D341Med (cell line): Measurements from ENCODE around the gene ZNF276.
"Not testable (repeated sequence)": the region's sequence is repeated elsewhere in the genome, so short reads cannot be mapped to it uniquely, and the experiment has no call there.

Experiments
- DNase-seq: peaks from one replicate; pipeline ENCODE4 v3.0.0; 2012; ENCODE audit warnings: low spot score

ZNF276 gene

DNA sequence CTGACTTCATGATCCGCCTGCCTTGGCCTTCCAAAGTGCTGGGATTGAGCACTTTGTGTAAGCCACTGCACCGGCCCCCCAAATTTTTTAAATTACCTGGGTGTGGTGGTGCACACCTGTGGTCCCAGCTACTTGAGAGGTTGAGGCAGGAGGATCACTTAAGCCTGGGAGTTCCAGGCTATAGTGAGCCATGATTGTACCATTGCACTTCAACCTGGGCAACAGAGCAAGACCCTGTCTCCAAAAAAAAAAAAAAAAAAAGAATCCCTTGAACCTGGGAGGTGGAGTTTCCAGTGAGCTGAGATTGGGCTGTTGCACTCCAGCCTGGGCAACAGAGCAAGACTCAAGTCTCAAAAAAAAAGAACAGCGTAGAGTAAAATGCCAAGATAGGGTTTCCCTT, 15.2 kb downstream of the ZNF276 start:
- DNase-seq: no peak

- no peak for DNase-seq
These were observed 16.2 kb downstream of the ZNF276 start for GRCh38 chr16:89737341-89738071.

- DNase-seq: peak; percentile 35
These were observed 16.7 kb downstream of the ZNF276 start for GRCh38 chr16:89738072-89738377.

- DNase-seq: peak; percentile 34
These were observed 17.4 kb downstream of the ZNF276 start for GRCh38 chr16:89738538-89739317.

DNA sequence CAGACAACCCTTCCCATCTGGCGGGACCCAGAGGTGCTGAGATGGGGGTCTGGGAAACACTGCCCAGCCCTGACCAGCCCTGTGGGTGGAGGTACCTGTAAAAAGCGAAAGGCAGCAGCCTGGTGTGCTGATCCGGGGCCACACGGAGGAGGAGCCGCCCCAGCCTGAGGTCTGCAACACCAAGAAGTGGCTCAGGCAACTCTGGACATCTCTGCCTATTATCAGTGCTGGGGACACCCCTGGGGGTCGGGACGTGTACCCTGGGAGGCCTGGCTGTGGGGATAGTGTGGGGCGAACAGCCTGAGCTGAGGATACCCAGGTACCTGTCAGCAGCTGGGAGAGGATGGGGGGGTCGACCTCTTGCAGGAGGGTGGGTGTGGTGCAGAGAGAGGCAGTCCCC, 18.0 kb downstream of the ZNF276 start:
- peak; percentile 25 for DNase-seq

DNA sequence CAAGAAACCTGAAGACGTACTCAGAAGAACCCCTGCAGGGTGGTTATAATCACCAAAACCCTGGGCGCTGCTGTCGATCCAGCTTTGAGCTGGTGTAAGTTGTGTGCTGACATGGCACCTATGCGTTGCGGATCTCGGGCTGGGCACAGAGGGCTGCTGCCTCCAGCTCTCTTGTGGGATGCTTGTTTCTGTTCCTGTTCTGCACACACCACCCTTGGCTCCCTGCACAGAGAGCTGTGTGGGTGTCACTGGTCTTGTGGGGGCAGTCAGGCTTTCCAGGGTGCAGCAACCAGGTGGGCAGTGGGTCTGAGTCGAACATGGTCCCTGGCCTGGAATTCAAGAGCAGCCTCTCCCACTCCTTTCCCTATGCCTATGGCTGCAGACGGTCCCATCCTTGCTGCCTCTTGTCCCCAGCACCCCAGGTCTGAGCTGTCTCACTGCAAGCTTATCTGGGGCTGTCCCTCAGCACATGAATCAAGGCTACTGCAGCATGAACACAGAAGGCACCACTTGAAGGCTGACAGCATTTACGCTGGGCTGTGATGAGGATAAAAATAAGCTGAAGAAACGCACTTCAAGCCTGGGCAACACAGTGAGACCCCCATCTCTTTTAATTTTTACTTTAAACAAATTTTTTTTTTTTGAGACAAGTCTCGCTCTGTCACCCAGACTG, 20.1 kb downstream of the ZNF276 start:
- no peak for DNase-seq

- peak; percentile 19 for DNase-seq
These were observed 21.6 kb downstream of the ZNF276 start for GRCh38 chr16:89742948-89743347.

- peak; percentile 15 for DNase-seq
These were observed 23.5 kb downstream of the ZNF276 start for GRCh38 chr16:89744813-89745212.

DNA sequence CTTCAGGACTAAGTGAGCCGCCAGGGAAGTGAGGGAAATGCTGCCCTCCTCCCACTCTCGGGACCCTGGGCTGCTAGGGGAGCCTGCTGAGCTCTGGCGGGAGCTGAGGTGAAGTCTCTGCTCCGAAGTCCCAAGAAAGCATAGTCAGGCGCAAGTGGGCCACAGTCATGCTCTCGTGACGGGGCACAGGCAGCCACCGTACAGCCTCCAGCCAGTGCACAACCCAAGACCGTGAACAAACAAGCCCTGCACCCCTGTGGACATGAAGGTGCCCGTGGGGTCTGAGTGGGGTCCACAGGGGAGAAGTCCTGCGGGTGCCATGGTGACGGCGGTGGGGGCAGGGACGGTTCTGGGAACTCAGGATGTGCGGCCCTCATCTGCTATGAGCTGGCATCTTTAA, 24.7 kb downstream of the ZNF276 start:
- peak; percentile 14 for DNase-seq

- DNase-seq: no peak
These were observed 26.7 kb downstream of the ZNF276 start for GRCh38 chr16:89748076-89748475.

- no peak for DNase-seq
These were observed 27.6 kb downstream of the ZNF276 start for GRCh38 chr16:89748921-89749320.

DNA sequence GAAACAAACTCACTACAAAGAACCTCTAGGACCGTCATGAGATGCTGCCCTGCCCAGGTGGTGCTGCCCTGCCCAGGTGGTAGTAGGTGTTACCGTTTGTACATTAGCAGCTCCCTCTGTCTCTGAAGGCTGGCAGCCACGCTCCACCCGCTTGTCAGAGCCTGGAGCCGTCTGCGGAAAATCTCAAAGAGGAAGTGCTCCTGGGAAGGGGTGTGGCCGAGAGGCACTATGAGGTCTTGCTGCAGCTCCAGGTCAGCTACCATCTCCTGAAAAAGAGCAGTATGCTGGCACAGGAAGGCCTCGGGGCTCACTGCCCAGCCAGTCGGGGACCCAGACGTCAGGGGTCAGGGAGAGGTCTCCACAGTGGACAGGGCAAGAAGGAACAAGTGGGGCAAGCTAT, 28.3 kb downstream of the ZNF276 start:
- peak; percentile 6 for DNase-seq

GRCh38 chr16:89759746-89760340, 38.5 kb downstream of the ZNF276 start:
- no peak for DNase-seq

- no peak for DNase-seq
These were observed 40.1 kb downstream of the ZNF276 start for GRCh38 chr16:89761304-89761922.

DNA sequence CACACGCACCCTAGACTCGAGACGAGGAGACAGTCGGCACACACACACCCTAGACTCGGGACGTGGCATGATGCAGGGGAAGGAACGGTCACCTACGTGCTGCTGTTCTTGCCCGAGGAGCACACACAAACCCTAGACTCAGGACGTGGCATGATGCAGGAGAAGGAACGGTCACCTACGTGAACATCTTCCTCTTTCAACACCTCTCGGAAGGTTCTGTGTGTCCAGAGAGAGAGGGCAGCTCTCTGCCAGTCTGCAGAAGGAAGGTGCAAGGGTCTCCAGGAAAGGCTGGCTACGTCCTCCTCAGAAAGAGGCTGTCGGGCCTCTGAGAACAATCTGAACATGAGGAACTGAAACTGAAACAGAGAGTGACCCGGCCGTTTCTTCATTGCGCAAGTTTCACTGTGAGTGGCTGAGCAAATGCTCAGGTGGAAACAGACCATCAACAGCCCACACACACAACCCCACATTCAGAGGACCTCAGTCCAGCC, 43.4 kb downstream of the ZNF276 start:
- peak; percentile 10 for DNase-seq

GRCh38 chr16:89765292-89765830, 44.0 kb downstream of the ZNF276 start:
- no peak for DNase-seq

GRCh38 chr16:89770367-89770766, 49.0 kb downstream of the ZNF276 start:
- peak; percentile 14 for DNase-seq

- DNase-seq: no peak
These were observed 53.9 kb downstream of the ZNF276 start for GRCh38 chr16:89775223-89775622.

DNA sequence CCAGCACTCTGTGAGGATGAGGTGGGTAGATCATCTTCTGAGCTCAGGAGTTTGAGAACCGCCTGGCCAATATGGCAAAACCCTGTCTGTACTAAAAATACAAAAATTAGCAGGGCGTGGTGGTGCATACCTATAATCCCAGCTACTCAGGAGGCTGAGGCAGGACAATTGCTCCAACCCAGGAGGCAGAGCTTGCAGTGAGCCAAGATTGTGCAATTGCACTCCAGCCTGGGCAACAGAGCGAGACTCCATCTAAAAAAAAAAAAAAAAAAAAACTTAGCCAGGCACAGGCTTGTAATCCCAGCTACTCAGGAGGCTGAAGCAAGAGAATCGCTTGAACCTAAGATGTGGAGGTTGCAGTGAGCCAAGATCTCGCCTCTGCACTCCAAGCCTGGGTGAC, 56.9 kb downstream of the ZNF276 start:
- not testable (repeated sequence) for DNase-seq

DNA sequence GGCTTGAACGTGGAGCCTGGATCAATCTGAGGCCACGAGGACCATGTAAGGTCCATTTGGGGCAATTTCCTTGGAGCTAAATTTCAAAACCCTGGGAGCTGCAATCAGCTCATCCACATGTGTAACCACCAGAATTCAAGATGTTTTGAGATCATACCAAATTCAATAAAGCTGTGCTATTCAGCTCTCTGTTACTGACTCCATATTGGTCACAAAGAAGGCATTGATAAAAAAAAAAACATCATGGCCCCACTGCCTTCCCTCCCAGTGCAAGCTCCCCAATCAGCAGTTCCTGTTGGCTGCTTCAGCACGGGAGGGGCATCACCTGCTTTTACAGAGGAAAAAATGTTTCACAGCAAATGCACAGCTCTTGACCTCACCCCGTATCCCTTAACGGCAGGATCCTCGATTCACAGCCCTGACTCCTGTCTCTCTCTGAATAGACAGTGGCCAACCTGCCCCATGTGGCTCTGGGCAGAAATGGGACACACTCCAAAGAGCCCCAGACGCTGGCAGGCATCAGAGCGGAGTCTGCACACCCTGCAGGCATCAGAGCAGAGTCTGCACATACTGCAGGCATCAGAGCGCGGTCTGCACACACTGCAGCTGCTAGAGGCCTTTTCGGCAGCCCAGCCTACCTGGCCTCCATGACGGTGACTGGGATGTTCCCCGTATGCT, 58.0 kb downstream of the ZNF276 start:
- no peak for DNase-seq

GRCh38 chr16:89779909-89780305, 58.6 kb downstream of the ZNF276 start:
- no peak for DNase-seq
